A673 (cell line): ENCODE results near the gene NECAB3. TPM values are rescaled to one million over a fixed set of nuclear protein-coding genes. Genes with fewer than 3 reads are reported as not detected.

Experiments used
- BruUV-seq: library from RNA; stranded (reverse); fragments of 400-500 nt; replicated peaks from 2 replicates; lab custom pipeline; 2021; lab: Mats Ljungman, UMichigan
- CTCF ChIA-PET: fragments of 300-600 bp; sonication (Branson Sonifier 250); formaldehyde crosslinking; loops from one replicate; lab custom pipeline; 2022; ENCODE audit warnings: antibody characterized with exemption; lab: Charles Lee
- POLR2A ChIA-PET: fragments of 300-600 bp; sonication (Branson Sonifier 250); formaldehyde crosslinking; loops from one replicate; lab custom pipeline; 2022; ENCODE audit warnings: antibody characterized with exemption; ENCODE audit not compliant: low non-redundant PET; lab: Charles Lee
- DNase-seq: peaks from one replicate; pipeline ENCODE4 v3.0.0-alpha.2; 2015; ENCODE audit warnings: low spot score
- H3K27ac ChIP-seq: fragments of 200-600 bp; sonication (generic); 2 replicates; pipeline ENCODE4 v1.5.1; 2016; ENCODE audit warnings: mixed run types, low read depth, mild to moderate bottlenecking, mixed read lengths, antibody characterized with exemption, low read length; ENCODE audit not compliant: poor library complexity, severe bottlenecking
- H3K27me3 ChIP-seq: fragments of 200-600 bp; sonication (generic); replicated peaks from 2 replicates; pipeline ENCODE4 v1.6.1; 2017; ENCODE audit warnings: mixed run types, low read depth, mild to moderate bottlenecking, mixed read lengths, antibody characterized with exemption, low read length; ENCODE audit not compliant: insufficient read depth, poor library complexity
- H3K36me3 ChIP-seq: fragments of 200-600 bp; sonication (generic); 2 replicates; pipeline ENCODE4 v1.6.1; 2016; ENCODE audit warnings: mixed run types, mild to moderate bottlenecking, mixed read lengths, antibody characterized with exemption, low read length; ENCODE audit not compliant: insufficient read depth, poor library complexity, severe bottlenecking
- H3K4me1 ChIP-seq: fragments of 200-600 bp; sonication (generic); 2 replicates; pipeline ENCODE4 v1.6.1; 2017; ENCODE audit warnings: mixed run types, mild to moderate bottlenecking, mixed read lengths, antibody characterized with exemption, low read length; ENCODE audit not compliant: insufficient read depth, poor library complexity, severe bottlenecking
- H3K4me3 ChIP-seq: fragments of 200-600 bp; sonication (generic); 2 replicates; pipeline ENCODE4 v1.5.1; 2016; ENCODE audit warnings: low read depth, mixed run types, mild to moderate bottlenecking, mixed read lengths, low read length; ENCODE audit not compliant: poor library complexity, severe bottlenecking
- H3K9me3 ChIP-seq: fragments of 200-600 bp; sonication (generic); 2 replicates; pipeline ENCODE4 v1.6.1; 2016; ENCODE audit warnings: mixed run types, low read depth, mild to moderate bottlenecking, mixed read lengths, antibody characterized with exemption, low read length; ENCODE audit not compliant: poor library complexity, severe bottlenecking
- EZH2 ChIP-seq: fragments of 200-600 bp; sonication (generic); IDR thresholded peaks from 2 replicates; pipeline ENCODE4 v1.6.1; 2017; ENCODE audit warnings: borderline replicate concordance, low read depth, mild to moderate bottlenecking, mixed read lengths, antibody characterized with exemption, low read length; ENCODE audit not compliant: poor library complexity, severe bottlenecking
- intact Hi-C: fragments of 100-400 bp; cut with micrococcal nuclease; formaldehyde crosslinking; loops from one replicate; pipeline ENCODE4 v1.10.0; 2022; ENCODE audit not compliant: unreplicated experiment
- total RNA-seq: library from RNA; stranded (reverse); gene quantifications from 2 replicates; pipeline ENCODE4 v1.2.3, GENCODE V29; 2021
- TF ChIP-seq, protein P1 (sequence below): fragments of 300-800, 200-600 bp; sonication (generic); conservative IDR thresholded peaks from 2 replicates; pipeline ENCODE4 v1.5.1; 2017; ENCODE audit warnings: low read depth, mild to moderate bottlenecking, antibody characterized with exemption, low read length, moderate library complexity, mixed read lengths

Gene NECAB3
- total RNA-seq, 1 experiment from 2014 or later = 83.1 TPM

DNA sequence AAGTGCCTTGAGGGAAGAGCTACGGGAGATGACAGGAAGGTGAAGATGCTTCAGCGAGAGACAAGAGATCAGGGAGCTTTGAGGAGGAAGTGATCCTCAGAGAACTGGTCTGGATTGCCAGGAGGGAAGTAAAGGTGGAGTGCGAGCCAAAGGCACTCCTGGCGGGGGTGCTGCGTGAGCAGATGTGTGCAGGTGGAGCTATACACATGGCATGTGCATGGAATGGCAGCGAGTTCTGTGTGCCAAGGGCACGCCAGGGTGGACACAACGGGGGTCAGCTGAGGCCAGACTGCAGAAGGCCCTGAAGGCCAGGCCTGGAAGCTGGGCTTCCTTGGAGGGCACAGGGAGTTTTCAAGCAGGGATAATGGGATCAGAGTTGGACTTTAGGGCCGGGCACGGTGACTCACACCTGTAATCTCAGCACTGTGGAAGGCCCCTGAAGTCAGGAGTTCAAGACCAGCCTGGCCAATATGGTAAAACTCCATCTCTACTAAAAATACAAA lies 39.7 kb upstream of the NECAB3 start:
- ChIA-PET CTCF (no interaction called here), POLR2A (no interaction called here)
- Histone ChIP-seq H3K36me3 (no peaks in the 10 kb centered on the region), H3K9me3 (no peaks in the 10 kb centered on the region), H3K4me3 (no peak overlapping the region), H3K27me3 (no peaks in the 10 kb centered on the region), H3K4me1 (no peaks in the 10 kb centered on the region), H3K27ac (no peak overlapping the region)
- intact Hi-C loops = no loop called here
- no TSS peak for BruUV-seq
- no peak for DNase-seq
- TF ChIP-seq, protein P1, sequence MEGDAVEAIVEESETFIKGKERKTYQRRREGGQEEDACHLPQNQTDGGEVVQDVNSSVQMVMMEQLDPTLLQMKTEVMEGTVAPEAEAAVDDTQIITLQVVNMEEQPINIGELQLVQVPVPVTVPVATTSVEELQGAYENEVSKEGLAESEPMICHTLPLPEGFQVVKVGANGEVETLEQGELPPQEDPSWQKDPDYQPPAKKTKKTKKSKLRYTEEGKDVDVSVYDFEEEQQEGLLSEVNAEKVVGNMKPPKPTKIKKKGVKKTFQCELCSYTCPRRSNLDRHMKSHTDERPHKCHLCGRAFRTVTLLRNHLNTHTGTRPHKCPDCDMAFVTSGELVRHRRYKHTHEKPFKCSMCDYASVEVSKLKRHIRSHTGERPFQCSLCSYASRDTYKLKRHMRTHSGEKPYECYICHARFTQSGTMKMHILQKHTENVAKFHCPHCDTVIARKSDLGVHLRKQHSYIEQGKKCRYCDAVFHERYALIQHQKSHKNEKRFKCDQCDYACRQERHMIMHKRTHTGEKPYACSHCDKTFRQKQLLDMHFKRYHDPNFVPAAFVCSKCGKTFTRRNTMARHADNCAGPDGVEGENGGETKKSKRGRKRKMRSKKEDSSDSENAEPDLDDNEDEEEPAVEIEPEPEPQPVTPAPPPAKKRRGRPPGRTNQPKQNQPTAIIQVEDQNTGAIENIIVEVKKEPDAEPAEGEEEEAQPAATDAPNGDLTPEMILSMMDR = no peak
- no peak for TF ChIP-seq EZH2

GRCh38 chr20:33711446-33711738 lies 37.2 kb upstream of the NECAB3 start:
- intact Hi-C loops = no loop called here
- CTCF ChIA-PET = no interaction called here
- no peak overlapping the region for H3K27ac ChIP-seq
- POLR2A ChIA-PET = no interaction called here
- H3K4me3 ChIP-seq = no peak overlapping the region
- DNase-seq = no peak
- TF ChIP-seq EZH2 = no peak
- TF ChIP-seq, protein P1 = no peak
- H3K4me1 ChIP-seq = no peaks in the 10 kb centered on the region
- H3K9me3 ChIP-seq = no peaks in the 10 kb centered on the region
- no TSS peak for BruUV-seq
- H3K36me3 ChIP-seq = no peaks in the 10 kb centered on the region
- no peaks in the 10 kb centered on the region for H3K27me3 ChIP-seq

- no peaks in the 10 kb centered on the region for H3K9me3 ChIP-seq
- H3K36me3 ChIP-seq = no peaks in the 10 kb centered on the region
- CTCF ChIA-PET = no interaction called here
- no peak overlapping the region for H3K4me3 ChIP-seq
- intact Hi-C loops = no loop called here
- no peaks in the 10 kb centered on the region for H3K4me1 ChIP-seq
- TF ChIP-seq, protein P1 = no peak
- TF ChIP-seq EZH2 = no peak
- H3K27ac ChIP-seq = no peak overlapping the region
- H3K27me3 ChIP-seq = no peaks in the 10 kb centered on the region
- POLR2A ChIA-PET = no interaction called here
- no peak for DNase-seq
- no TSS peak for BruUV-seq
Measured at GRCh38 chr20:33710681-33711445, 36.6 kb upstream of the NECAB3 start.
